C4-2B (cell line): ENCODE results near the gene TMEM170B.

Source experiments
- ZFX ChIP-seq: fragments of 450-650 bp; IDR thresholded peaks from 2 replicates; pipeline ENCODE4 v1.6.1; 2017
- TF ChIP-seq, protein P1 (sequence below): fragments of 450-650 bp; conservative IDR thresholded peaks from 2 replicates; pipeline ENCODE4 v1.5.1; 2017; ENCODE audit warnings: mild to moderate bottlenecking

- TF ChIP-seq, protein P1, sequence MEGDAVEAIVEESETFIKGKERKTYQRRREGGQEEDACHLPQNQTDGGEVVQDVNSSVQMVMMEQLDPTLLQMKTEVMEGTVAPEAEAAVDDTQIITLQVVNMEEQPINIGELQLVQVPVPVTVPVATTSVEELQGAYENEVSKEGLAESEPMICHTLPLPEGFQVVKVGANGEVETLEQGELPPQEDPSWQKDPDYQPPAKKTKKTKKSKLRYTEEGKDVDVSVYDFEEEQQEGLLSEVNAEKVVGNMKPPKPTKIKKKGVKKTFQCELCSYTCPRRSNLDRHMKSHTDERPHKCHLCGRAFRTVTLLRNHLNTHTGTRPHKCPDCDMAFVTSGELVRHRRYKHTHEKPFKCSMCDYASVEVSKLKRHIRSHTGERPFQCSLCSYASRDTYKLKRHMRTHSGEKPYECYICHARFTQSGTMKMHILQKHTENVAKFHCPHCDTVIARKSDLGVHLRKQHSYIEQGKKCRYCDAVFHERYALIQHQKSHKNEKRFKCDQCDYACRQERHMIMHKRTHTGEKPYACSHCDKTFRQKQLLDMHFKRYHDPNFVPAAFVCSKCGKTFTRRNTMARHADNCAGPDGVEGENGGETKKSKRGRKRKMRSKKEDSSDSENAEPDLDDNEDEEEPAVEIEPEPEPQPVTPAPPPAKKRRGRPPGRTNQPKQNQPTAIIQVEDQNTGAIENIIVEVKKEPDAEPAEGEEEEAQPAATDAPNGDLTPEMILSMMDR = no peak
- no peak for TF ChIP-seq ZFX
Observed at GRCh38 chr6:11491596-11492463, 45.7 kb upstream of the TMEM170B start.
